ENCODE measurements around the gene CFAP221.
A peak's percentile ranks its signal among the peaks of the same experiment; 100 is the strongest.

The CFAP221 gene

GRCh38 chr2:119522671-119523070 lies 21.6 kb upstream of the CFAP221 start:
- H3K9me3 Mint-ChIP-seq, result no peaks in the 10 kb centered on the region
- no peak overlapping the region for H3K4me3 Mint-ChIP-seq
- H3K36me3 Mint-ChIP-seq (ENCODE audit: low read depth), result no peaks in the 10 kb centered on the region
- H3K27me3 Mint-ChIP-seq, result peaks cover 49% of the 10 kb centered on the region
- intact Hi-C loops (cut with micrococcal nuclease), result loop anchor here (10.0 kb wide), 1 partner anchor 132 kb away; no protein-coding TSS in a partner anchor
- no peak overlapping the region for H3K27ac Mint-ChIP-seq
- H3K4me1 Mint-ChIP-seq (ENCODE audit: low read depth), result peaks cover 1% of the 10 kb centered on the region

- H3K4me1 Mint-ChIP-seq (ENCODE audit: low read depth), result no peaks in the 10 kb centered on the region
- no peak overlapping the region for H3K27ac Mint-ChIP-seq
- no peaks in the 10 kb centered on the region for H3K9me3 Mint-ChIP-seq
- intact Hi-C loops (cut with micrococcal nuclease), result loop anchor here (10.0 kb wide), 1 partner anchor 131 kb away; no protein-coding TSS in a partner anchor
- H3K4me3 Mint-ChIP-seq, result no peak overlapping the region
- H3K27me3 Mint-ChIP-seq, result peaks cover 52% of the 10 kb centered on the region
- H3K36me3 Mint-ChIP-seq (ENCODE audit: low read depth), result no peaks in the 10 kb centered on the region
Measured at GRCh38 chr2:119523383-119523951, 20.8 kb upstream of the CFAP221 start.

- Mint-ChIP-seq H3K4me1 (ENCODE audit: low read depth) (no peaks in the 10 kb centered on the region), H3K27me3 (peaks cover 54% of the 10 kb centered on the region), H3K4me3 (no peak within 1 kb of the TSS), H3K36me3 (ENCODE audit: low read depth) (no peaks in the 10 kb centered on the region), H3K27ac (no peak within 1 kb of the TSS), H3K9me3 (no peaks in the 10 kb centered on the region)
- intact Hi-C loops (cut with micrococcal nuclease), result loop anchor here (10.0 kb wide), 1 partner anchor 131 kb away; no protein-coding TSS in a partner anchor
Measured at GRCh38 chr2:119523952-119524694, 20.1 kb upstream of the CFAP221 start, which contains the start of gene SCTR. Gene SCTR, minus strand, starts transcription at chr2:119524483. Its CDS starts 257 bp downstream, at chr2:119524226.

GRCh38 chr2:119525614-119526013 lies 18.6 kb upstream of the CFAP221 start:
- no peak overlapping the region for H3K27ac Mint-ChIP-seq
- intact Hi-C loops (cut with micrococcal nuclease), result loop anchor here (10.0 kb wide), 1 partner anchor 129 kb away; no protein-coding TSS in a partner anchor
- peaks cover 49% of the 10 kb centered on the region for H3K27me3 Mint-ChIP-seq
- H3K36me3 Mint-ChIP-seq (ENCODE audit: low read depth), result no peaks in the 10 kb centered on the region
- H3K4me1 Mint-ChIP-seq (ENCODE audit: low read depth), result no peaks in the 10 kb centered on the region
- no peak overlapping the region for H3K4me3 Mint-ChIP-seq
- H3K9me3 Mint-ChIP-seq, result no peaks in the 10 kb centered on the region

- intact Hi-C loops (cut with micrococcal nuclease), result loop anchor here (10.0 kb wide), 1 partner anchor 127 kb away; no protein-coding TSS in a partner anchor
- no peaks in the 10 kb centered on the region for H3K4me1 Mint-ChIP-seq (ENCODE audit: low read depth)
- H3K27me3 Mint-ChIP-seq, result peaks cover 34% of the 10 kb centered on the region
Measured at GRCh38 chr2:119527999-119528398, 16.2 kb upstream of the CFAP221 start.

GRCh38 chr2:119531292-119531691 lies 13.0 kb upstream of the CFAP221 start:
- intact Hi-C loops (cut with micrococcal nuclease), result no loop called here
- Mint-ChIP-seq H3K4me3 (no peak overlapping the region), H3K27ac (no peak overlapping the region), H3K4me1 (ENCODE audit: low read depth) (no peaks in the 10 kb centered on the region), H3K9me3 (peaks cover 35% of the 10 kb centered on the region), H3K27me3 (peaks cover 12% of the 10 kb centered on the region), H3K36me3 (ENCODE audit: low read depth) (no peaks in the 10 kb centered on the region)

More at GRCh38 chr2:119527999-119528398, 16.2 kb upstream of the CFAP221 start:
- Mint-ChIP-seq H3K36me3 (ENCODE audit: low read depth) (no peaks in the 10 kb centered on the region), H3K27ac (no peak overlapping the region), H3K9me3 (peaks cover 13% of the 10 kb centered on the region), H3K4me3 (no peak overlapping the region)

- intact Hi-C loops (cut with micrococcal nuclease), result no loop called here
Measured at GRCh38 chr2:119533560-119533959, 10.7 kb upstream of the CFAP221 start.

GRCh38 chr2:119536211-119536610 lies 8.0 kb upstream of the CFAP221 start:
- Mint-ChIP-seq H3K27me3 (peaks cover 8% of the 10 kb centered on the region), H3K27ac (no peak overlapping the region), H3K4me1 (ENCODE audit: low read depth) (no peaks in the 10 kb centered on the region), H3K9me3 (peaks cover 35% of the 10 kb centered on the region), H3K4me3 (no peak overlapping the region), H3K36me3 (ENCODE audit: low read depth) (no peaks in the 10 kb centered on the region)
- intact Hi-C loops (cut with micrococcal nuclease), result no loop called here

More at GRCh38 chr2:119533560-119533959, 10.7 kb upstream of the CFAP221 start:
- Mint-ChIP-seq H3K4me1 (ENCODE audit: low read depth) (no peaks in the 10 kb centered on the region), H3K9me3 (peaks cover 35% of the 10 kb centered on the region), H3K36me3 (ENCODE audit: low read depth) (no peaks in the 10 kb centered on the region), H3K27ac (no peak overlapping the region), H3K4me3 (no peak overlapping the region), H3K27me3 (peaks cover 5% of the 10 kb centered on the region)

GRCh38 chr2:119536707-119537106 lies 7.5 kb upstream of the CFAP221 start:
- intact Hi-C loops (cut with micrococcal nuclease), result no loop called here
- H3K4me1 Mint-ChIP-seq (ENCODE audit: low read depth), result no peaks in the 10 kb centered on the region
- H3K36me3 Mint-ChIP-seq (ENCODE audit: low read depth), result no peaks in the 10 kb centered on the region
- H3K27me3 Mint-ChIP-seq, result peaks cover 10% of the 10 kb centered on the region
- H3K27ac Mint-ChIP-seq, result no peak overlapping the region
- peaks cover 35% of the 10 kb centered on the region for H3K9me3 Mint-ChIP-seq
- no peak overlapping the region for H3K4me3 Mint-ChIP-seq

GRCh38 chr2:119537792-119538191 lies 6.5 kb upstream of the CFAP221 start:
- peaks cover 18% of the 10 kb centered on the region for H3K27me3 Mint-ChIP-seq
- H3K27ac Mint-ChIP-seq, result no peak overlapping the region
- no peaks in the 10 kb centered on the region for H3K36me3 Mint-ChIP-seq (ENCODE audit: low read depth)
- intact Hi-C loops (cut with micrococcal nuclease), result no loop called here
- H3K4me1 Mint-ChIP-seq (ENCODE audit: low read depth), result no peaks in the 10 kb centered on the region
- no peak overlapping the region for H3K4me3 Mint-ChIP-seq
- peaks cover 24% of the 10 kb centered on the region for H3K9me3 Mint-ChIP-seq

- intact Hi-C loops (cut with micrococcal nuclease), result no loop called here
- Mint-ChIP-seq H3K9me3 (no peaks in the 10 kb centered on the region), H3K27ac (no peak overlapping the region), H3K4me3 (no peak overlapping the region), H3K36me3 (ENCODE audit: low read depth) (no peaks in the 10 kb centered on the region), H3K4me1 (ENCODE audit: low read depth) (peaks cover 6% of the 10 kb centered on the region), H3K27me3 (peaks cover 50% of the 10 kb centered on the region)
Measured at GRCh38 chr2:119541476-119541875, 2.8 kb upstream of the CFAP221 start.

- Mint-ChIP-seq H3K27ac (no peak overlapping the region), H3K27me3 (peaks cover 60% of the 10 kb centered on the region), H3K4me3 (peak overlapping the region; percentile 71), H3K9me3 (no peaks in the 10 kb centered on the region), H3K4me1 (ENCODE audit: low read depth) (peaks cover 6% of the 10 kb centered on the region), H3K36me3 (ENCODE audit: low read depth) (no peaks in the 10 kb centered on the region)
- intact Hi-C loops (cut with micrococcal nuclease), result no loop called here
Measured at GRCh38 chr2:119544939-119545475, 758 bp downstream of the CFAP221 start.

- H3K27ac Mint-ChIP-seq, result no peak overlapping the region
- H3K9me3 Mint-ChIP-seq, result no peaks in the 10 kb centered on the region
- no peak overlapping the region for H3K4me3 Mint-ChIP-seq
- H3K4me1 Mint-ChIP-seq (ENCODE audit: low read depth), result peaks cover 6% of the 10 kb centered on the region
- intact Hi-C loops (cut with micrococcal nuclease), result no loop called here
- no peaks in the 10 kb centered on the region for H3K36me3 Mint-ChIP-seq (ENCODE audit: low read depth)
- peaks cover 58% of the 10 kb centered on the region for H3K27me3 Mint-ChIP-seq
Measured at GRCh38 chr2:119545754-119546446, 1.7 kb downstream of the CFAP221 start.

GRCh38 chr2:119546447-119546767 lies 2.2 kb downstream of the CFAP221 start:
- Mint-ChIP-seq H3K9me3 (no peaks in the 10 kb centered on the region), H3K27ac (no peak overlapping the region), H3K4me3 (no peak overlapping the region), H3K27me3 (peaks cover 56% of the 10 kb centered on the region), H3K4me1 (ENCODE audit: low read depth) (peaks cover 6% of the 10 kb centered on the region), H3K36me3 (ENCODE audit: low read depth) (no peaks in the 10 kb centered on the region)
- intact Hi-C loops (cut with micrococcal nuclease), result no loop called here
